Left ventricle myocardium inferior (tissue), 1 donor: ENCODE data around the gene CBL. TPM values are rescaled to one million over a fixed set of nuclear protein-coding genes. Genes with fewer than 3 reads are reported as not detected.

Source experiments
- DNase-seq: peaks from one replicate; pipeline ENCODE4 v3.0.0-alpha.2; 2020
- H3K27ac ChIP-seq: fragments of 200-600 bp; replicated peaks from 2 replicates; pipeline ENCODE4 v1.8.0; 2021
- H3K27me3 ChIP-seq: fragments of 200-600 bp; 2 replicates; pipeline ENCODE4 v1.8.0; 2021; ENCODE audit warnings: low read depth
- H3K36me3 ChIP-seq: fragments of 200-600 bp; 2 replicates; pipeline ENCODE4 v1.8.0; 2021
- H3K4me1 ChIP-seq: fragments of 200-600 bp; 2 replicates; pipeline ENCODE4 v1.8.0; 2021
- H3K4me3 ChIP-seq: fragments of 200-600 bp; 2 replicates; pipeline ENCODE4 v1.8.0; 2021; ENCODE audit warnings: mild to moderate bottlenecking, moderate library complexity
- H3K9me3 ChIP-seq: fragments of 200-600 bp; replicated peaks from 2 replicates; pipeline ENCODE4 v1.8.0; 2021
- CTCF ChIP-seq: fragments of 200-600 bp; IDR thresholded peaks from 2 replicates; pipeline ENCODE4 v1.8.0; 2021; ENCODE audit warnings: antibody characterized with exemption, mild to moderate bottlenecking, borderline replicate concordance
- intact Hi-C: fragments of 100-400 bp; cut with micrococcal nuclease; formaldehyde crosslinking; loops from one replicate; pipeline ENCODE4 v1.11.0; 2022
- total RNA-seq: library from RNA; stranded (reverse); fragmentation: NEBNext Ultra II Directional; extraction: Animal tissue kit (Norgen Biotek cat#: 25700); gene quantifications from one replicate; pipeline ENCODE4 v1.2.1, GENCODE V29; 2021
- donor health status: DM: no; HTN: yes; CAD: no; lungs with severe emphysema.

Gene CBL
- total RNA-seq, 1 donor from 2014 or later, result 7.0 TPM

- intact Hi-C loops, result no loop called here
- H3K36me3 ChIP-seq, result peaks cover 22% of the 10 kb centered on the region
- no peaks in the 10 kb centered on the region for H3K27me3 ChIP-seq
- no peaks in the 10 kb centered on the region for H3K9me3 ChIP-seq
- peak overlapping the region; percentile 79 for H3K4me3 ChIP-seq
- peak overlapping the region; percentile 92 for H3K27ac ChIP-seq
- no peak for DNase-seq
- no peak for TF ChIP-seq CTCF
- peaks cover 80% of the 10 kb centered on the region for H3K4me1 ChIP-seq
Observed at GRCh38 chr11:119317592-119318239, 111.6 kb downstream of the CBL start.

DNA sequence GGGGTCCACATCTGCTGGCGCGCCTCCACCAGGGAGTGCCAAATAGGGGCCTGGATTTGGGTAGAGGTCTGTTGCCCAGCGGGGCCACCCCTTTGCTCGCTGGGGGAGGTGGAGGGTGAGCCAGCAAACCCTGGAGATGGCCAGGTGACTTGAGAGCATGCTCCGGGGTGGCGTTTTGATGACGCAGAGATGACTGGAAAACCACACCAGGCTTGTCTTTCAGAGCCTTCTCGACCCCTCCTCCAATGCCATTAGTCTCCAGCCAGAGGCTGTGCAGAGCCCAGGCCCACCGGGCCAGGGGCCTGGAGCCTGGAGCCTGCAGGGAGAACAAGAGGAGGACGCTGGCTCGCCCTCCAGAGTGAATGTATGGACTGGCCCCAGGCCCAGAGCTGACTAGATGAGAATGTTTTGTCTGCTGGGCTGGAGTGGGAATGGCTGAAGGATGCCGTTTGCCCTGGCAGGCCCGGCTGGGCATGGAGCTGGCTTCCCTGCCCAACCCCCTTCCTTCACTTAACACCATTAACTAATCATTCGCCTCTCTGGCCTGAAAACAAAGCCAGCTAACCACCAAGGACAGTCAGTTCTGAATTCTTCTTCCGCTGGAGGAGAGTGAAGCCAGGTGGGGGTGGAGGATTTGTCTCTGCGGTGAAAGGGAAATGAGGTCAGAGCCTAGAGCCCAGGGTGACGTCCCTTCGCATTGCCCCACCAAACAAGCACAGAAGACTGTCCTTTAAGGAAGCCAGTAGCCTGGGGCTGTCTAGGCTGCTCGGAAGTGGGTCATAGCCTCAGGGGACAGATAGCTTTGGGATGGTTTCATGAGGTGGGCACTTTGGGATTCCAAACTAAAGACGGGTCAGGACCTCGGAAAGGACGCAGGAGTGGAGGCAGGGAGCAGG lies 112.3 kb downstream of the CBL start:
- TF ChIP-seq CTCF, result no peak
- H3K9me3 ChIP-seq, result no peaks in the 10 kb centered on the region
- intact Hi-C loops, result no loop called here
- H3K27ac ChIP-seq, result peak overlapping the region; percentile 92
- peak overlapping the region; percentile 79 for H3K4me3 ChIP-seq
- no peak for DNase-seq
- H3K27me3 ChIP-seq, result no peaks in the 10 kb centered on the region
- H3K36me3 ChIP-seq, result peaks cover 15% of the 10 kb centered on the region
- peaks cover 87% of the 10 kb centered on the region for H3K4me1 ChIP-seq

- Histone ChIP-seq H3K27ac (peak overlapping the region; percentile 92), H3K36me3 (peaks cover 9% of the 10 kb centered on the region), H3K9me3 (no peaks in the 10 kb centered on the region), H3K27me3 (no peaks in the 10 kb centered on the region), H3K4me1 (peaks cover 89% of the 10 kb centered on the region), H3K4me3 (peak overlapping the region; percentile 21)
- intact Hi-C loops, result no loop called here
- DNase-seq, result no peak
- no peak for TF ChIP-seq CTCF
Observed at GRCh38 chr11:119319136-119319699, 113.1 kb downstream of the CBL start.

- no peak for DNase-seq
- intact Hi-C loops, result no loop called here
- Histone ChIP-seq H3K9me3 (no peaks in the 10 kb centered on the region), H3K27me3 (no peaks in the 10 kb centered on the region), H3K27ac (peak overlapping the region; percentile 92), H3K36me3 (peaks cover 4% of the 10 kb centered on the region), H3K4me1 (peaks cover 87% of the 10 kb centered on the region), H3K4me3 (peak overlapping the region; percentile 68)
- no peak for TF ChIP-seq CTCF
Observed at GRCh38 chr11:119319700-119320239, 113.6 kb downstream of the CBL start.

- peaks cover 81% of the 10 kb centered on the region for H3K4me1 ChIP-seq
- intact Hi-C loops, result no loop called here
- H3K36me3 ChIP-seq, result no peaks in the 10 kb centered on the region
- peak overlapping the region; percentile 92 for H3K27ac ChIP-seq
- peak; percentile 53 for DNase-seq
- peak overlapping the region; percentile 68 for H3K4me3 ChIP-seq
- no peaks in the 10 kb centered on the region for H3K9me3 ChIP-seq
- TF ChIP-seq CTCF, result no peak
- H3K27me3 ChIP-seq, result no peaks in the 10 kb centered on the region
Observed at GRCh38 chr11:119320240-119320775, 114.2 kb downstream of the CBL start.
